SKM-1 treated with dmso at 0.1 percent for 144 hours (cell line): ENCODE results near the gene BRD3OS.

Source experiments
- DNase-seq: peaks from one replicate; lab custom pipeline; 2025; ENCODE audit not compliant: unreplicated experiment; lab: John Stamatoyannopoulos, UW

Gene BRD3OS

DNA sequence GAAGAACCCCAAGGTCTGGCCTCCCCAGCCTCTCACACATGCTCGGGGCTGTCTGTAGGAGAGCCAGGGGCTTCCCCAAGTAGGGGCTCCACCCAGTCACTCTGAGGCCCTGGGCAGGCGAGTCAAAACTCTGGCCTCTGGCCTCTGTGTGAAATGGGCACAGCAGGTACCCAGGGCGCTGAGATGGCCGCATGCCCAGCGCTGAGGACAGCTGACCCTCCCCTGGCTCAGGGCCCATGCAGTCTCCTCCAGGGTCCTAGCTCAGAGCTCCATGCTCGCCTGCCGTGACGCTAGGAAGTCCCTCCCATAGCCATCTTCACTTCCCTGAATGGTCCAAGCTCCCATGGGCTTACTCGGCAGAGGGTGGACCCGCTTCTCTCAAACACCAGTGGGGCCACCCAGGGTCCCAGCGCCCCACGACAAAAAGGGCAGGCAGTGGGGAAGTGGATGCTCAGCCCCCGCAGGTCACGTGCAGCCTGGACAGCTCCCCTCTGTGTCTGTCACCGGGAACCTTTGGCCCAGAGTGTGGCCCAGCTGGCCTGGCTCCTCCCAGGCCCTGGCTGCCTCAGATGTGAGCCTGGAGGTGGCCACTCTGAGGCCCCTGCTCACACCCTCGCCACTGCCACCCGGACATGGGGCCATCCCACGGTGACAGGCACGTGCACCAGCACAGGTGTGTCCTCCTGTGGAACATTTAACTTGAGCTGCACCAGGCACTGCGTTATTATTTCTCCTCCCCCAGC is 21.0 kb upstream of the BRD3OS start:
- no peak for DNase-seq

GRCh38 chr9:134004881-134005280 is 20.4 kb upstream of the BRD3OS start:
- DNase-seq, result no peak

GRCh38 chr9:134005381-134005780 is 19.9 kb upstream of the BRD3OS start:
- DNase-seq, result no peak

DNA sequence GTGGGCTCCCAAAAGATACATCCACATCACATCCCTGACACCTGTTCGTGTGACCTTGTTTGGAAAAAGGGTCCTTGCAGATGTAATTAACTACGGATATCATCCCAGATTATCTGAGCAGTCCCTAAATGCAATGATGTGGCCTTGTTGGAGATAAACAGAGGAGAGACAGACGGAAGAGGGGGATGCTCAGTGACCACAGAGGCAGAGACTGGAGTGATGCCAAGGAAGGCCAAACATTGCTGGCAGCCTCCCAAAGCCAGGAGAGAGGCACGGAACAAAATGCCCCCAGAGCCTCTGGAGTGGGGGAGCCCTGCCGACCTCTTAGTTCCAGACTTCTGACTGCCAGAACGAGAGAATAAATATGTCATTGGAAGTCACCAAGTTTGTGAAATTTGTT is 18.1 kb upstream of the BRD3OS start:
- DNase-seq, result no peak

- DNase-seq, result no peak
Measured at GRCh38 chr9:134007571-134007970, 17.7 kb upstream of the BRD3OS start.

- DNase-seq, result no peak
Measured at GRCh38 chr9:134010310-134011173, 14.7 kb upstream of the BRD3OS start.

- DNase-seq, result no peak
Measured at GRCh38 chr9:134011401-134011800, 13.9 kb upstream of the BRD3OS start.

- DNase-seq, result no peak
Measured at GRCh38 chr9:134014946-134015345, 10.3 kb upstream of the BRD3OS start.

- DNase-seq, result no peak
Measured at GRCh38 chr9:134024214-134024792, 978 bp upstream of the BRD3OS start.

- peak; percentile 6 for DNase-seq
Measured at GRCh38 chr9:134025606-134026541, 593 bp downstream of the BRD3OS start.

DNA sequence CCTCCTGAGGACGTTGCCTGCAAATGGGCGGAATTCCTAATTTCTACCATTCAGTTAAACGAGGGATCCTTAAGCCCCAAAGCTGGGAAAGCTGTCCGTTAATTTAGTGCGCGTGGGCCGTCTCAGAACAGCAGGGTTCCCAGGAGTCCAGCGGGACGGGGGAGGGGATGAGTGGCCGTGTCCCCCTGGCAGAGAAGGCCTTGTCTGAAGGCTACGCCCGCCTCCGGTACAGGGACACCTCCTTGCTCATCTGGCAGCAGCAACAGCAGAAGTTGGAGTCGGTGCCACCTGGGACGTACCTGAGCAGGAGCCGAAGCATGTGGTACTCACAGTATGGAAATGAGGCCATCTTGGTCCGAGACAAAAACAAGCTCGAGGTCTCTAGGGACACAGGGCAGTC is 1.3 kb downstream of the BRD3OS start:
- no peak for DNase-seq

- no peak for DNase-seq
Measured at GRCh38 chr9:134026981-134027380, 1.7 kb downstream of the BRD3OS start.

DNA sequence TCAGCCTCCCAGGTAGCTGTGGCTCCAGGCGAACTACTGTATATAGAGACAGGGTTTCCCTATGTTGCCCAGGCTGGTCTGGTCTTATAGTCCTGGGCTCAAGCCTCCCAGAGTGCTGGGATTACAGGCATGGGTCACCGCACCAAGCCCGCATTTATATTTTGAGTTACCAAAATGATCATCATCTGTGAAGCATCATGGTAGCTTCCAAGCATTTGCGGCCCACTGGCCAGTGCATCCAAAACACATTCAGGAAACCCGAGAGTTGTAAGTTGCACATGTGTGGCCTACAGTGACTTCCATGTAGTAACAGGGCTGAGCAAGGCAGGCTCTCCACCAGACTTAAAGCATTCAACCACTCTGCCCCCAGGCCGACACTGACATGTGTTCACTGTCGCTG is 2.3 kb downstream of the BRD3OS start:
- no peak for DNase-seq

DNA sequence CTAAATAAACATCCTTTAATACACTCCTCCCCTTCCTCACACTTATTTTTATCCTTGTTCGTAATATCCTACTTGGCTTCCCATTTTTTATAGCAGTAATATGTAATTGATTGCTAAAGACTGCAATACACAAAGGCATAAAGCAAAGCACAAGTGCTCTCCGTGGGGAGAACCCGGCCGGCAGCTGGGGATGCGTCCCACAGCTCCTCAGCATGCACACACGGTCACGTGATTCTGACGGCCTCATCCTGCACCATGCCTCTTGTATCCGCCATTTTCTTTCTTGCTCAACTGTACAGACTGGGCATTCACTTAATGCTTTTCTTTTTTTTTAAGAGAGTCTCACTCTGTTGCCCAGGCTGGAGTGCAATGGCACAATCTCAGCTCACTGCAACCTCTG is 2.8 kb downstream of the BRD3OS start:
- DNase-seq, result no peak

DNA sequence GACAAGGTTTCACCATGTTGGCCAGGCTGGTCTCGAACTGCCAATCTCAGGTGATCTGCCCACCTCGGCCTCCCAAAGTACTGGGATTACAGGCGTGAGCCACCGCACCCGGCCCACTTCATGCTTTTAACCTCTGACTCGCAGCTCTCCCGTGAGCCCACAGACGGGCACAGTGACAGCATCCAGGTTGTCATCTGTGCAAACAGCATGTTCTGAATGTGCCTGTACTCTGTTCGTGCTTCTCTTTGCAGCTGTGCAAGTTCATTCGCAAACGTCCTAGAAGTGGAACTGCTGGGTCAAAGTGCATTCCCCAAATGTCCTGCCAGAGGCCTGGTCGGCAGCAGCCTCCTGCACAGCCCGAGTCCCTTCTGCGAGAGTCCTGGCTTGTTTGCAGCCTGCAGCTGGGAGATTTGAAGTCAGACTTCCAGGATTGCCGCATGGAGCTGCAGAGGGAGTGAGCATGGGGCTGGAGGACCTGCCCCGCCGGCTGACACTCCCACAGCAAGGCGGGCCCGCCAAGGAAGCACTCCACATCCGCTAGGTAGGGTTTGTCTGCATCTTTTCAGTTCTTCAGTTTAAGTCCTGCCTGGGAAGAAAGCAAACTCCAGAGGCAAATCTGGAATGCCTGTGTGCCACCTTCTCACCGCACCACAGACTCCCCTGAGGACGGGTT is 3.4 kb downstream of the BRD3OS start:
- no peak for DNase-seq

DNA sequence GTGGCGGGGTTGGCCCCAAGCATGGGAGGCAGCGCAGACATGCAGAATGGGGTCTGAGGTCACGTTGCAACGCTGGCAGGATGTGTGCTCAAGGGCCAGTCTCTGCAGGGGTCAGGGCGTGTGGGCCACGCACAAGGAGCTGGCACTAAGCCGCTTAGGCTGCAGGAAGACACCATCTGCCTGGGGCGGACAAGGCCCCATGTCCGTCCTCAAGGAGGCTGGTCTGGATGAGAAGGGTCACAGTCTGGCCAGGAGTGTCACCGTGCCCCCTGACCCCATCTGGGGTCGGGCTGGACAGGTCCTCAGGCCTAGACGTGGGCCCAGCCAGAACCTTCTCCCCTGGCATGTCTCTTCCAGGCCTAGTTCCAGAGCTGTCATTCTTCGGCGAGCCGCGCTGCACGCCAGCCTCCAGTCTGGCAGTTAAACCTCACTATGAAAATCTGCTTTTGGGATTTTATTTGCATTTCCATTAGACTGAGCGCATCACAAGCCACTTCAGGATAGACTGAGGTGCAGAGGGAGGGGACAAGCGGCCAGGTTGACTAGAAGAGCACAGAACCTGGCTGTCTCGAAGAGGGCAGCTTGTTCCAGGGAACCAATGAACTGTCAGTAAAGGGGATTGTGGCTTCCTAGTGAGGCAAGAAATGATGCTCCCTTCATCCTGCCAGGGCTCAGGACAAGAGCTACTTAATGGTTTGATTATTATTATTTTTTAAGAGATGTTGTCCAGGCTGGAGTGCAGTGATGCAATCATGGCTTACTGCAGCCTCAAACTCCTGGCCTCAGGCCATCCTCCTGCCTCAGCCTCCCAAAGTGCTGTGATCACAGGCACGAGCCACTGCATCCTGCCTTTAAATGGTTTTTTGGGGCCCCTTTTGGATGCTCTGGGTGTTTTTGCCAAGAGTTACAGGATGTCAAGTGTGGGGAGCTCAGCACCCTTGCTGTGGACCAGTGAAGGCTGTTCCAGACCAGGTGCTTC is 4.3 kb downstream of the BRD3OS start:
- DNase-seq, result no peak

GRCh38 chr9:134030821-134031470 is 5.7 kb downstream of the BRD3OS start:
- DNase-seq, result no peak

- no peak for DNase-seq
Measured at GRCh38 chr9:134031783-134032182, 6.5 kb downstream of the BRD3OS start.
